ENCODE measurements around the gene VPS8. TPM values are rescaled to one million over a fixed set of nuclear protein-coding genes. Genes with fewer than 3 reads are reported as not detected.
"Not testable (repeated sequence)": the region's sequence is repeated elsewhere in the genome, so short reads cannot be mapped to it uniquely, and the experiment has no call there.

The VPS8 gene
- total and polyA plus RNA-seq, 3 experiments from 2014 or later: 19.6 to 30.2 (median 22.3) TPM

DNA sequence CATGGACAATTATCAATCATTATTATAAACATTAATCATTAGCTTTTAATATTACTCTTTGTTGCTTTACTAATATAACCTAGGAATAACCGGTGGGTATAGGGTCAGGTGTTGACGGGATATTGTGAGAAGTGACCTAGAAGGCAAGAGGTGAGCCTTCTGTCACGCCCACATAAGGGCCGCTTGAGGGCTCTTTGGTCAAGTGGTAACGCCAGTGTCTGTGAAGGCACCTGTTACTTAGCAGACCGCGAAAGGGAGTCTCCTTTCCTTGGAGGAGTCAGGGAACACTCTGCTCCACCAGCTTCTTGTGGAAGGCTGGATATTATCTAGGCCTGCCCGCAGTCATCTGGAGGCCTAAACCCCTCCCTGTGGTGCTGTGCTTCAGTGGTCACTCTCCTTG is 142.9 kb downstream of the VPS8 start:
- H3K27me3 Mint-ChIP-seq; H3K27ac ChIP-seq (ENCODE audit: low read depth, low read length); H3K4me3 Mint-ChIP-seq; CTCF ChIA-PET; H3K4me3 ChIP-seq (ENCODE audit: low read length); POLR2A ChIA-PET; H3K9me3 ChIP-seq (ENCODE audit: low read length); H3K9me3 Mint-ChIP-seq; H3K27me3 ChIP-seq (ENCODE audit: insufficient read depth, low read length, poor library complexity, severe bottlenecking); DNase-seq; H3K4me1 Mint-ChIP-seq; H3K4me1 ChIP-seq (ENCODE audit: insufficient read depth, low read length): not testable (repeated sequence)
- H3K36me3 ChIP-seq (ENCODE audit: insufficient read depth, low read length): peaks cover 14% of the 10 kb centered on the region
- Mint-ChIP-seq H3K36me3 (peaks cover 6 to 72% (median 23%) of the 10 kb centered on the region in 3 donors), H3K27ac (peak overlapping the region in 1 of 8 donors; percentile 39)

DNA sequence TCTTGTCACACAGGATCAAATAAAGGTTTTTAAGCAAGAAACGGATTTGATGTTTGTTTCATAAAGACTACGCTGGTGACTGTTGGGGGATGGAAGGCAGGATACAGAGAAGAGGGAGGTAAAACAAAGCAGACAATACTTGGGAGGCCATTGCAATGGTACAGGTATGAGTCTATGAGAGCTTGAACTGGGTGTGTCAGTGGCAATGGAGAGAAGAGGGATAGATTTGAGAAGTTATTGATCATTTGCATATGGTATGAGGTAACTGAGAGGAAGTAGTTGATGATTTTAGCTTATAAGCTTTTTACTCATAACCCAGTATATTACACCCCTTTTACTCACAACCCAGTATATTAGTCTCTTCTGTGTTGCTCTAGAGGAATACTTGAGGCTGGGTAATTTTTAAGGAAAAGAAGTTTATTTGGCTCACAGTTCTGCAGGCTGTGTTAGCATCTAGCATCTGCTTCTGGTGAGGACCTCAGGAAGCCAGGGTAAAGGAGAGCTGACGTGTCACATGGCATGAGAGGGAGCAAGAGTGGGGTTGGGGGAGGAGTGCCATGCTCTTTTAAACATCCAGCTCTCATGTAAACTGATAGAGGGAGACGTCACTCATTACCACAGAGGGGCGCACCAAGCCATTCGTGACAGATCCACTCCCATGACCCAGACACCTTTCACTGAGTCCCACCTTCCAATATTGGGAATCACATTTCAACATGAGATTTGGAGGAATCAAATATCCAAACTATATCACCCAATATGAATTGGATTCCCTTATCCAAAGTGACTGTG is 153.9 kb downstream of the VPS8 start:
- H3K4me3 Mint-ChIP-seq: no peak overlapping the region
- H3K27ac Mint-ChIP-seq: peak overlapping the region in 3 of 8 donors; percentile 2 to 41 (median 15)

DNA sequence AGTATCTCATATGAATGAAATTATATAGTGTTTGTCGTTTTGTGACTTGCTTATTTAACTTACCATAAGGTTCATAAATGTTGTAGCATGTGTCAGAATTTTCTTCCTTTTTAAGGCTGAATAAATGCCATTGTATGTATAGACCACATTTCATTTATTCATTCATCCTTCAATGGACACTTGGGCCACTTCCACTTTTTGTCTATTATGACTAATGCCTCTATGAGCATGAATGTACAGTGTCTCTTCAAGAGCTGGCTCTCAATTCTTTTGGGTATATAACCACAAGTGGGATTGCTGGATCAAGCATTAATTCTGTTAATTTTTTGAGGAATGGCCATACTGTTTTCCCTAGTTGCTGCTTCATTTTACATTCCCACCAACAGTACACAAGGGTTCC is 156.1 kb downstream of the VPS8 start:
- no peak overlapping the region for H3K27ac ChIP-seq (ENCODE audit: low read depth, low read length)
- ChIA-PET CTCF (no interaction called here), POLR2A (no interaction called here)
- no peaks in the 10 kb centered on the region for H3K4me1 ChIP-seq (ENCODE audit: insufficient read depth, low read length)
- H3K27me3 ChIP-seq (ENCODE audit: insufficient read depth, low read length, poor library complexity, severe bottlenecking): no peaks in the 10 kb centered on the region
- no peak overlapping the region for H3K4me3 ChIP-seq (ENCODE audit: low read length)
- peaks cover 41 to 68% (median 42%) of the 10 kb centered on the region in 3 donors for H3K36me3 Mint-ChIP-seq
- peaks cover 7% of the 10 kb centered on the region for H3K36me3 ChIP-seq (ENCODE audit: insufficient read depth, low read length)
- no peak for DNase-seq
- no peaks in the 10 kb centered on the region for H3K9me3 ChIP-seq (ENCODE audit: low read length)
- H3K27ac Mint-ChIP-seq: peak overlapping the region in 2 of 8 donors; percentile 39 to 64
- H3K9me3 Mint-ChIP-seq: no peaks in the 10 kb centered on the region
- H3K4me1 Mint-ChIP-seq: peaks cover 4 to 19% (median 9%) of the 10 kb centered on the region in 3 donors
- no peaks in the 10 kb centered on the region for H3K27me3 Mint-ChIP-seq
- no peak overlapping the region for H3K4me3 Mint-ChIP-seq

More for the DNA sequence above, 153.9 kb downstream of the VPS8 start:
- Histone ChIP-seq H3K27ac (ENCODE audit: low read depth, low read length) (no peak overlapping the region), H3K27me3 (ENCODE audit: insufficient read depth, low read length, poor library complexity, severe bottlenecking) (no peaks in the 10 kb centered on the region), H3K36me3 (ENCODE audit: insufficient read depth, low read length) (peaks cover 7% of the 10 kb centered on the region), H3K4me1 (ENCODE audit: insufficient read depth, low read length) (no peaks in the 10 kb centered on the region), H3K4me3 (ENCODE audit: low read length) (no peak overlapping the region), H3K9me3 (ENCODE audit: low read length) (no peaks in the 10 kb centered on the region)
- DNase-seq: no peak
- no peaks in the 10 kb centered on the region for H3K27me3 Mint-ChIP-seq
- H3K4me1 Mint-ChIP-seq: peaks cover 4 to 19% (median 9%) of the 10 kb centered on the region in 3 donors
- ChIA-PET POLR2A (no interaction called here), CTCF (interaction anchor here (0.7 kb wide), 1 partner anchor 9 kb away, joined by 3 read pairs; no protein-coding TSS in a partner anchor)
- no peaks in the 10 kb centered on the region for H3K9me3 Mint-ChIP-seq
- peaks cover 33 to 61% (median 35%) of the 10 kb centered on the region in 3 donors for H3K36me3 Mint-ChIP-seq

- H3K36me3 Mint-ChIP-seq: peaks cover 55 to 80% (median 58%) of the 10 kb centered on the region in 3 donors
Measured at GRCh38 chr3:184970186-184970585, 158.2 kb downstream of the VPS8 start.

DNA sequence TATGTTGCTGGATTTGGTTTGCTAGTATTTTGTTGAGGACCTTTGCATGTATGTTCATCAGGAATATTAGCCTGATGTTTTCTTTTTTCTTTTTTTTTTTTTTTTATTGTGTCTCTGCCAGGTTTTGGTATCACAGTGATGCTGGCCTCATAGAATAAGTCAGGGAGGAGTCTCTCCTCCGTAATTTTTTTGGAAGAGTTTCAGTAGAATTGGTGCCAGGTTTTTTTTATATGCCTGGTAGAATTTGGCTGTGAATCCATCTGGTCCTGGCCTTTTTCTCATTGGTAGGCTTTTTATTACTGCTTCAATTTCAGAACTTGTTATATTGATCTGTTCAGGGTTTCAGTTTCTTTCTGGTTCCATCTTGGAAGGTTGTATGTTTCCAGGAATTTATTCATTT is 165.8 kb downstream of the VPS8 start:
- Mint-ChIP-seq H3K9me3 (peaks cover 0 to 10% (median 0%) of the 10 kb centered on the region in 5 donors), H3K27ac (no peak overlapping the region), H3K27me3 (no peaks in the 10 kb centered on the region), H3K4me1 (peaks cover 4 to 7% (median 6%) of the 10 kb centered on the region in 3 donors), H3K36me3 (peaks cover 52 to 76% (median 65%) of the 10 kb centered on the region in 3 donors), H3K4me3 (no peak overlapping the region)
- no peak overlapping the region for H3K27ac ChIP-seq (ENCODE audit: low read depth, low read length)
- H3K9me3 ChIP-seq (ENCODE audit: low read length): no peaks in the 10 kb centered on the region
- H3K27me3 ChIP-seq (ENCODE audit: insufficient read depth, low read length, poor library complexity, severe bottlenecking): no peaks in the 10 kb centered on the region
- CTCF ChIA-PET: no interaction called here
- H3K4me1 ChIP-seq (ENCODE audit: insufficient read depth, low read length): no peaks in the 10 kb centered on the region
- POLR2A ChIA-PET: no interaction called here
- no peak for DNase-seq
- H3K4me3 ChIP-seq (ENCODE audit: low read length): no peak overlapping the region
- peaks cover 6% of the 10 kb centered on the region for H3K36me3 ChIP-seq (ENCODE audit: insufficient read depth, low read length)

More at GRCh38 chr3:184970186-184970585, 158.2 kb downstream of the VPS8 start:
- H3K4me3 Mint-ChIP-seq: no peak overlapping the region
- Histone ChIP-seq H3K36me3 (ENCODE audit: insufficient read depth, low read length) (peaks cover 7% of the 10 kb centered on the region), H3K27ac (ENCODE audit: low read depth, low read length) (no peak overlapping the region), H3K27me3 (ENCODE audit: insufficient read depth, low read length, poor library complexity, severe bottlenecking) (no peaks in the 10 kb centered on the region), H3K4me1 (ENCODE audit: insufficient read depth, low read length) (no peaks in the 10 kb centered on the region), H3K9me3 (ENCODE audit: low read length) (no peaks in the 10 kb centered on the region), H3K4me3 (ENCODE audit: low read length) (no peak overlapping the region)
- peaks cover 0 to 8% (median 0%) of the 10 kb centered on the region in 5 donors for H3K9me3 Mint-ChIP-seq
- ChIA-PET POLR2A (no interaction called here), CTCF (no interaction called here)
- H3K27ac Mint-ChIP-seq: peak overlapping the region in 1 of 8 donors; percentile 35
- H3K27me3 Mint-ChIP-seq: no peaks in the 10 kb centered on the region
- no peak for DNase-seq
- H3K4me1 Mint-ChIP-seq: peaks cover 4 to 19% (median 9%) of the 10 kb centered on the region in 3 donors

- Mint-ChIP-seq H3K27ac (no peak overlapping the region), H3K27me3 (no peaks in the 10 kb centered on the region), H3K9me3 (peaks cover 0 to 3% (median 0%) of the 10 kb centered on the region in 5 donors), H3K4me3 (no peak overlapping the region), H3K4me1 (peaks cover 4 to 7% (median 6%) of the 10 kb centered on the region in 3 donors), H3K36me3 (peaks cover 42 to 71% (median 51%) of the 10 kb centered on the region in 3 donors)
- no peak overlapping the region for H3K27ac ChIP-seq (ENCODE audit: low read depth, low read length)
- CTCF ChIA-PET: interaction anchor here (1.5 kb wide), 1 partner anchor 18 kb away, joined by 6 read pairs; no protein-coding TSS in a partner anchor
- no peaks in the 10 kb centered on the region for H3K9me3 ChIP-seq (ENCODE audit: low read length)
- H3K36me3 ChIP-seq (ENCODE audit: insufficient read depth, low read length): peaks cover 14% of the 10 kb centered on the region
- no peaks in the 10 kb centered on the region for H3K4me1 ChIP-seq (ENCODE audit: insufficient read depth, low read length)
- no peak for DNase-seq
- no peaks in the 10 kb centered on the region for H3K27me3 ChIP-seq (ENCODE audit: insufficient read depth, low read length, poor library complexity, severe bottlenecking)
- no peak overlapping the region for H3K4me3 ChIP-seq (ENCODE audit: low read length)
- POLR2A ChIA-PET: no interaction called here
Measured at GRCh38 chr3:184981071-184981470, 169.1 kb downstream of the VPS8 start.

DNA sequence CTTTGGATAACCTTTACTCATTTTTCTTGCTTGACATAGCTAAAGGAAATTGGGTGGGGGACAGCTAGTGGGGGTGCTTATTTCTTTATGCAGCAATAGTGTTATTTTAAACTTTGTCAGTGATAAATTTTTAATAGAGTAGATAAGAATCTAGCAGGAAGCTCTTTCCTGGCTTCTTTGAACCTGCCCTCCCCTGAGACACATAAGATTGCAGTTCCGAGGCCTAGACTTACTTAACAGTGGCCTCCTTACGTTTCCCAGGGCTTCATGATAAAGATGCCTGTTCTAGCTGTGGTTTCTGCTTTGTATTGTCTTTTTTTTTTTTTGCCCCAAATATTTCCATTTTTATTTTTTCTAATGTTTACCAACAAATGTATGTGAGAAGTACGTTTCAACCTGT is 170.1 kb downstream of the VPS8 start:
- Mint-ChIP-seq H3K27me3 (no peaks in the 10 kb centered on the region), H3K4me1 (peaks cover 4 to 7% (median 6%) of the 10 kb centered on the region in 3 donors), H3K36me3 (peaks cover 35 to 70% (median 45%) of the 10 kb centered on the region in 3 donors), H3K27ac (peak overlapping the region in 2 of 8 donors; percentile 21 to 24), H3K4me3 (no peak overlapping the region), H3K9me3 (no peaks in the 10 kb centered on the region)
- no peak for DNase-seq
- CTCF ChIA-PET: interaction anchor here (1.5 kb wide), 1 partner anchor 17 kb away, joined by 6 read pairs; no protein-coding TSS in a partner anchor
- POLR2A ChIA-PET: no interaction called here
- Histone ChIP-seq H3K27me3 (ENCODE audit: insufficient read depth, low read length, poor library complexity, severe bottlenecking) (no peaks in the 10 kb centered on the region), H3K4me1 (ENCODE audit: insufficient read depth, low read length) (no peaks in the 10 kb centered on the region), H3K9me3 (ENCODE audit: low read length) (no peaks in the 10 kb centered on the region), H3K27ac (ENCODE audit: low read depth, low read length) (no peak overlapping the region), H3K4me3 (ENCODE audit: low read length) (no peak overlapping the region), H3K36me3 (ENCODE audit: insufficient read depth, low read length) (peaks cover 15% of the 10 kb centered on the region)

GRCh38 chr3:184985586-184985985 is 173.6 kb downstream of the VPS8 start:
- H3K4me1 Mint-ChIP-seq: peaks cover 0 to 3% (median 0%) of the 10 kb centered on the region in 3 donors
- DNase-seq: no peak
- POLR2A ChIA-PET: no interaction called here

More at GRCh38 chr3:184985586-184985985, 173.6 kb downstream of the VPS8 start:
- no peaks in the 10 kb centered on the region for H3K4me1 ChIP-seq (ENCODE audit: insufficient read depth, low read length)
- Mint-ChIP-seq H3K4me3 (no peak overlapping the region), H3K36me3 (peaks cover 34 to 79% (median 50%) of the 10 kb centered on the region in 3 donors), H3K27me3 (no peaks in the 10 kb centered on the region), H3K27ac (peak overlapping the region in 1 of 8 donors; percentile 13), H3K9me3 (no peaks in the 10 kb centered on the region)
- H3K27ac ChIP-seq (ENCODE audit: low read depth, low read length): no peak overlapping the region
- H3K27me3 ChIP-seq (ENCODE audit: insufficient read depth, low read length, poor library complexity, severe bottlenecking): no peaks in the 10 kb centered on the region
- CTCF ChIA-PET: no interaction called here
- no peaks in the 10 kb centered on the region for H3K9me3 ChIP-seq (ENCODE audit: low read length)
- peaks cover 15% of the 10 kb centered on the region for H3K36me3 ChIP-seq (ENCODE audit: insufficient read depth, low read length)
- no peak overlapping the region for H3K4me3 ChIP-seq (ENCODE audit: low read length)

Data from CD8-positive, alpha-beta memory T cell (primary cell).